GM21526 (cell line): ENCODE results near the gene HES2.
"Not testable (repeated sequence)": the region's sequence is repeated elsewhere in the genome, so short reads cannot be mapped to it uniquely, and the experiment has no call there.

Experiments used
- ATAC-seq: cut with Tn5 transposase; IDR thresholded peaks from one replicate; pipeline ENCODE4 v1.9.1; 2021; ENCODE audit warnings: moderate library complexity; ENCODE audit not compliant: unreplicated experiment, low FRiP score

HES2 gene

GRCh38 chr1:6392809-6393399, 26.8 kb downstream of the HES2 start:
- peak; percentile 7 for ATAC-seq

GRCh38 chr1:6391951-6392808, 27.5 kb downstream of the HES2 start:
- peak; percentile 4 for ATAC-seq

GRCh38 chr1:6389971-6390370, 29.7 kb downstream of the HES2 start:
- ATAC-seq = no peak

GRCh38 chr1:6386371-6386949, 33.3 kb downstream of the HES2 start:
- ATAC-seq = no peak

- no peak for ATAC-seq
These were observed 34.1 kb downstream of the HES2 start for GRCh38 chr1:6385488-6386191.

GRCh38 chr1:6384962-6385361, 34.8 kb downstream of the HES2 start:
- ATAC-seq = no peak

GRCh38 chr1:6384135-6384534, 35.6 kb downstream of the HES2 start:
- ATAC-seq = no peak

GRCh38 chr1:6380037-6380436, 39.7 kb downstream of the HES2 start:
- no peak for ATAC-seq

- no peak for ATAC-seq
These were observed 41.5 kb downstream of the HES2 start for GRCh38 chr1:6378096-6378746.

GRCh38 chr1:6373961-6374720, 45.6 kb downstream of the HES2 start:
- no peak for ATAC-seq

- not testable (repeated sequence) for ATAC-seq
These were observed 47.5 kb downstream of the HES2 start for GRCh38 chr1:6372236-6372635.

GRCh38 chr1:6370006-6370405, 49.7 kb downstream of the HES2 start:
- ATAC-seq = no peak

- no peak for ATAC-seq
These were observed 52.2 kb downstream of the HES2 start for GRCh38 chr1:6367381-6368012.

GRCh38 chr1:6365047-6365446, 54.7 kb downstream of the HES2 start:
- no peak for ATAC-seq

- ATAC-seq = not testable (repeated sequence)
These were observed 56.4 kb downstream of the HES2 start for GRCh38 chr1:6363085-6363884.
